HepG2 (cell line): ENCODE measurements around the gene CFAP100. TPM values are rescaled to one million over a fixed set of nuclear protein-coding genes. Genes with fewer than 3 reads are reported as not detected.

Experiments used
- ATAC-seq: fragments of 200-7000 bp; cut with Tn5 transposase; 3 replicates; pipeline ENCODE4 v1.9.1; 2020; ENCODE audit warnings: mild to moderate bottlenecking, moderate library complexity
- BruUV-seq: library from RNA; stranded (reverse); fragments of 400-500 nt; replicated peaks from 2 replicates; lab custom pipeline; 2021; lab: Mats Ljungman, UMichigan
- CTCF ChIA-PET: fragments of 300-600 bp; formaldehyde crosslinking; extraction: SDS; loops from one replicate; lab custom pipeline; 2021; ENCODE audit warnings: low total read pairs, inconsistent platforms, low intra/inter-chr PET ratio; lab: Yijun Ruan, JAX
- POLR2A ChIA-PET: fragments of 350-600 bp; sonication (Branson Sonifier 250); formaldehyde crosslinking; loops from one replicate; lab custom pipeline; 2020; ENCODE audit warnings: antibody characterized with exemption, inconsistent platforms; lab: Yijun Ruan, JAX
- DNase-seq: peaks from one replicate; pipeline ENCODE4 v3.0.0-alpha.2; 2015; ENCODE audit warnings: low spot score
- FAIRE-seq: peaks from 3 replicates; lab custom pipeline; 2011; peaks lifted over from hg19 to GRCh38; lab: Jason Lieb, UNC
- H2AFZ ChIP-seq: one replicate; pipeline ENCODE4 v1.6.1; 2011; ENCODE audit warnings: low read length, inconsistent platforms
- H3K27ac ChIP-seq: fragments of 300-600 bp; 3 replicates; pipeline ENCODE4 v1.8.0; 2011; ENCODE audit warnings: mixed run types, mild to moderate bottlenecking, mixed read lengths, low read length, inconsistent platforms; ENCODE audit not compliant: insufficient read depth; ENCODE audit errors: extremely low read length
- H3K27me3 ChIP-seq, 2 experiments: fragments of 200-600 bp in 1 of 2; 2 replicates in 1 of 2; 3 replicates in 1 of 2; pipeline versions ENCODE4 v1.6.0 to v1.8.0; 2011; ENCODE audit warnings: low read length in 2 of 2, mild to moderate bottlenecking in 2 of 2, moderate library complexity in 2 of 2, inconsistent platforms in 1 of 2; ENCODE audit not compliant: insufficient read depth in 2 of 2, control insufficient read depth in 1 of 2
- H3K36me3 ChIP-seq, 2 experiments: fragments of 200-600 bp in 1 of 2; replicated peaks in 1 of 2; 2 replicates in 1 of 2; 3 replicates in 1 of 2; pipeline versions ENCODE4 v1.5.1 to v1.8.0; 2011; ENCODE audit warnings: low read length in 2 of 2, inconsistent platforms in 1 of 2; ENCODE audit not compliant: insufficient read depth in 2 of 2, control insufficient read depth in 1 of 2
- H3K4me1 ChIP-seq: 2 replicates; pipeline ENCODE4 v1.5.1; 2012; ENCODE audit warnings: low read length, inconsistent platforms; ENCODE audit not compliant: insufficient read depth
- H3K4me2 ChIP-seq: 2 replicates; pipeline ENCODE4 v1.6.0; 2011; ENCODE audit warnings: low read depth, low read length, inconsistent platforms
- H3K4me3 ChIP-seq, 3 experiments: fragments of 200-600 bp in 1 of 3; sonication (generic), shearing (Covaris generic) in 1 of 3; replicated peaks in 1 of 3; 2 replicates each; pipeline ENCODE4 v1.5.1; 2011 to 2016; ENCODE audit warnings: low read length in 3 of 3, inconsistent platforms in 2 of 3, low read depth in 2 of 3, mild to moderate bottlenecking in 2 of 3, control low read depth in 1 of 3, mixed read lengths in 1 of 3; ENCODE audit not compliant: insufficient read depth in 1 of 3
- H3K79me2 ChIP-seq: one replicate; pipeline ENCODE4 v1.6.1; 2011; ENCODE audit warnings: low read length, inconsistent platforms; ENCODE audit not compliant: insufficient read depth
- H3K9ac ChIP-seq: 2 replicates; pipeline ENCODE4 v1.6.0; 2011; ENCODE audit warnings: mild to moderate bottlenecking, low read depth, low read length, inconsistent platforms; ENCODE audit not compliant: insufficient read depth
- H3K9me3 ChIP-seq: 2 replicates; pipeline ENCODE4 v1.5.1; 2012; ENCODE audit warnings: mild to moderate bottlenecking, low read length
- H4K20me1 ChIP-seq: 2 replicates; pipeline ENCODE4 v1.6.0; 2011; ENCODE audit warnings: inconsistent platforms, mild to moderate bottlenecking, low read length, moderate library complexity; ENCODE audit not compliant: insufficient read depth
- ARNTL ChIP-seq: sonication (generic); formaldehyde crosslinking; IDR thresholded peaks from 2 replicates; pipeline ENCODE4 v1.4.0; 2020; ENCODE audit warnings: mild to moderate bottlenecking, missing genetic modification reagents
- PHF21A ChIP-seq: sonication (generic); formaldehyde crosslinking; IDR thresholded peaks from 2 replicates; pipeline ENCODE4 v1.5.0; 2020; ENCODE audit warnings: mild to moderate bottlenecking, missing genetic modification reagents
- ZFX ChIP-seq: sonication (generic); formaldehyde crosslinking; IDR thresholded peaks from 2 replicates; pipeline ENCODE4 v1.4.0; 2020; ENCODE audit warnings: mild to moderate bottlenecking, low read depth, missing genetic modification reagents, moderate library complexity
- ZNF30 ChIP-seq: sonication (generic); formaldehyde crosslinking; IDR thresholded peaks from 2 replicates; pipeline ENCODE4 v1.5.0; 2020; ENCODE audit warnings: mild to moderate bottlenecking, missing genetic modification reagents
- ZNF891 ChIP-seq: sonication (generic); formaldehyde crosslinking; IDR thresholded peaks from 2 replicates; pipeline ENCODE4 v1.5.0; 2020; ENCODE audit warnings: mild to moderate bottlenecking, missing genetic modification reagents
- WGBS: methylation state at CpG from one replicate; pipeline ENCODE4 v1.1.6; 2017; ENCODE audit warnings: low lambda C conversion rate; 5-methylcytosine and 5-hydroxymethylcytosine counted together
- in situ Hi-C: cut with HindIII; loops from 2 replicates; pipeline ENCODE4 v1.10.0; 2017; ENCODE audit warnings: low pct_unique_long_range_greater_than_20kb; ENCODE audit not compliant: extremely low pct_ligation_motif_present
- intact Hi-C: fragments of 100-400 bp; cut with micrococcal nuclease; formaldehyde crosslinking; loops from one replicate; pipeline ENCODE4 v1.10.0; 2022; ENCODE audit not compliant: unreplicated experiment
- polyA plus RNA-seq, 8 experiments: library from polyadenylated mRNA; depleted of rRNA in 3 of 8; stranded (reverse) in 7 of 8; unstranded in 1 of 8; fragments of >200 nt; fragmentation: Illumina TruSeq in 4 of 8; extraction: Trizol in 4 of 8; gene quantifications; 2 replicates each; pipeline versions ENCODE4 v1.2.1 to v1.2.3, GENCODE V29; 2011 to 2016; ENCODE audit warnings: low read depth in 4 of 8, missing spikeins in 1 of 8, mixed read lengths in 1 of 8; ENCODE audit not compliant: insufficient read depth in 1 of 8
- total RNA-seq, 5 experiments: library from RNA; depleted of rRNA; stranded (reverse); fragments of >200 nt; fragmentation: Illumina TruSeq; extraction: Trizol; gene quantifications; 2 replicates each; pipeline ENCODE4 v1.2.3, GENCODE V29; 2016; ENCODE audit warnings: low read depth in 1 of 5
- TF ChIP-seq, protein P1 (sequence below): sonication (generic); formaldehyde crosslinking; IDR thresholded peaks from 2 replicates; pipeline ENCODE4 v1.5.0; 2020; ENCODE audit warnings: mild to moderate bottlenecking, missing genetic modification reagents

The CFAP100 gene
- total and polyA plus RNA-seq, 2 of the 13 experiments (the other 11 are each of a cell fraction or from before 2014, with no cell fraction given): 0.32 TPM; not detected in 1

- H3K4me1 ChIP-seq: peaks cover 54% of the 10 kb centered on the region
- no peak for TF ChIP-seq ZFX (CRISPR knock-in tag)
- TF ChIP-seq, protein P1, sequence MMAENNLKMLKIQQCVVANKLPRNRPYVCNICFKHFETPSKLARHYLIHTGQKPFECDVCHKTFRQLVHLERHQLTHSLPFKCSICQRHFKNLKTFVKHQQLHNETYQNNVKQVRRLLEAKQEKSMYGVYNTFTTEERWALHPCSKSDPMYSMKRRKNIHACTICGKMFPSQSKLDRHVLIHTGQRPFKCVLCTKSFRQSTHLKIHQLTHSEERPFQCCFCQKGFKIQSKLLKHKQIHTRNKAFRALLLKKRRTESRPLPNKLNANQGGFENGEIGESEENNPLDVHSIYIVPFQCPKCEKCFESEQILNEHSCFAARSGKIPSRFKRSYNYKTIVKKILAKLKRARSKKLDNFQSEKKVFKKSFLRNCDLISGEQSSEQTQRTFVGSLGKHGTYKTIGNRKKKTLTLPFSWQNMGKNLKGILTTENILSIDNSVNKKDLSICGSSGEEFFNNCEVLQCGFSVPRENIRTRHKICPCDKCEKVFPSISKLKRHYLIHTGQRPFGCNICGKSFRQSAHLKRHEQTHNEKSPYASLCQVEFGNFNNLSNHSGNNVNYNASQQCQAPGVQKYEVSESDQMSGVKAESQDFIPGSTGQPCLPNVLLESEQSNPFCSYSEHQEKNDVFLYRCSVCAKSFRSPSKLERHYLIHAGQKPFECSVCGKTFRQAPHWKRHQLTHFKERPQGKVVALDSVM (CRISPR knock-in tag): 0 out of 2 replicates have a peak, but pooled peaks have one; percentile 19
- TF ChIP-seq ZNF30 (CRISPR knock-in tag): no peak
- TF ChIP-seq ZNF891: no peak
- no peak for TF ChIP-seq PHF21A (CRISPR knock-in tag)
- TF ChIP-seq ARNTL (CRISPR knock-in tag): no peak
- TF ChIP-seq, all 625 proteins: peak for 1
- ChIA-PET POLR2A (no interaction called here), CTCF (no interaction called here)
- peaks cover 0 to 1% of the 10 kb centered on the region in 2 experiments; a peak in 2 of 5 replicates for H3K36me3 ChIP-seq
- in situ Hi-C loops (loop anchor here (25.0 kb wide), 1 partner anchor 214 kb away; no protein-coding TSS in a partner anchor), intact Hi-C loops (no loop called here)
- 100% methylated on average over 2 of the region's 10 CpGs for WGBS
- H2AFZ ChIP-seq: no peak overlapping the region
- no peak overlapping the region for H3K27ac ChIP-seq
- H3K27me3 ChIP-seq: no peaks in the 10 kb centered on the region
- no peak overlapping the region for H3K4me2 ChIP-seq
- no peaks in the 10 kb centered on the region for H3K9me3 ChIP-seq
- no peak for FAIRE-seq
- no peak for DNase-seq
- ATAC-seq: no peak
- no peaks in the 10 kb centered on the region for H3K79me2 ChIP-seq
- H3K9ac ChIP-seq: no peak overlapping the region
- BruUV-seq: no TSS peak
- H3K4me3 ChIP-seq: no peak overlapping the region
- no peaks in the 10 kb centered on the region for H4K20me1 ChIP-seq
Observed at GRCh38 chr3:126351086-126351770, 43.5 kb upstream of the CFAP100 start.
